Measurements from ENCODE around the gene YES1. TPM values are rescaled to one million over a fixed set of nuclear protein-coding genes. Genes with fewer than 3 reads are reported as not detected.
A peak's percentile ranks its signal among the peaks of the same experiment; 100 is the strongest.
"Not testable (repeated sequence)": the region's sequence is repeated elsewhere in the genome, so short reads cannot be mapped to it uniquely, and the experiment has no call there.

The YES1 gene
- total RNA-seq, 1 donor from 2014 or later, result 17.1 TPM

GRCh38 chr18:811182-811891, 705 bp downstream of the YES1 start:
- peak; percentile 51 for DNase-seq
- Mint-ChIP-seq H3K36me3 (ENCODE audit: unreplicated experiment) (no peaks in the 10 kb centered on the region), H3K4me3 (ENCODE audit: unreplicated experiment) (peak overlapping the region; percentile 88), H3K27me3 (ENCODE audit: unreplicated experiment) (peaks cover 4% of the 10 kb centered on the region), H3K27ac (ENCODE audit: unreplicated experiment) (peak overlapping the region; percentile 49), H3K4me1 (ENCODE audit: low read depth, unreplicated experiment) (peaks cover 4% of the 10 kb centered on the region), H3K9me3 (ENCODE audit: unreplicated experiment) (peaks cover 9% of the 10 kb centered on the region)
- TF ChIP-seq, protein P1, sequence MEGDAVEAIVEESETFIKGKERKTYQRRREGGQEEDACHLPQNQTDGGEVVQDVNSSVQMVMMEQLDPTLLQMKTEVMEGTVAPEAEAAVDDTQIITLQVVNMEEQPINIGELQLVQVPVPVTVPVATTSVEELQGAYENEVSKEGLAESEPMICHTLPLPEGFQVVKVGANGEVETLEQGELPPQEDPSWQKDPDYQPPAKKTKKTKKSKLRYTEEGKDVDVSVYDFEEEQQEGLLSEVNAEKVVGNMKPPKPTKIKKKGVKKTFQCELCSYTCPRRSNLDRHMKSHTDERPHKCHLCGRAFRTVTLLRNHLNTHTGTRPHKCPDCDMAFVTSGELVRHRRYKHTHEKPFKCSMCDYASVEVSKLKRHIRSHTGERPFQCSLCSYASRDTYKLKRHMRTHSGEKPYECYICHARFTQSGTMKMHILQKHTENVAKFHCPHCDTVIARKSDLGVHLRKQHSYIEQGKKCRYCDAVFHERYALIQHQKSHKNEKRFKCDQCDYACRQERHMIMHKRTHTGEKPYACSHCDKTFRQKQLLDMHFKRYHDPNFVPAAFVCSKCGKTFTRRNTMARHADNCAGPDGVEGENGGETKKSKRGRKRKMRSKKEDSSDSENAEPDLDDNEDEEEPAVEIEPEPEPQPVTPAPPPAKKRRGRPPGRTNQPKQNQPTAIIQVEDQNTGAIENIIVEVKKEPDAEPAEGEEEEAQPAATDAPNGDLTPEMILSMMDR (IDR thresholded peaks at IDR 0.05; ENCODE audit: partially characterized antibody, unreplicated experiment), result no peak

DNA sequence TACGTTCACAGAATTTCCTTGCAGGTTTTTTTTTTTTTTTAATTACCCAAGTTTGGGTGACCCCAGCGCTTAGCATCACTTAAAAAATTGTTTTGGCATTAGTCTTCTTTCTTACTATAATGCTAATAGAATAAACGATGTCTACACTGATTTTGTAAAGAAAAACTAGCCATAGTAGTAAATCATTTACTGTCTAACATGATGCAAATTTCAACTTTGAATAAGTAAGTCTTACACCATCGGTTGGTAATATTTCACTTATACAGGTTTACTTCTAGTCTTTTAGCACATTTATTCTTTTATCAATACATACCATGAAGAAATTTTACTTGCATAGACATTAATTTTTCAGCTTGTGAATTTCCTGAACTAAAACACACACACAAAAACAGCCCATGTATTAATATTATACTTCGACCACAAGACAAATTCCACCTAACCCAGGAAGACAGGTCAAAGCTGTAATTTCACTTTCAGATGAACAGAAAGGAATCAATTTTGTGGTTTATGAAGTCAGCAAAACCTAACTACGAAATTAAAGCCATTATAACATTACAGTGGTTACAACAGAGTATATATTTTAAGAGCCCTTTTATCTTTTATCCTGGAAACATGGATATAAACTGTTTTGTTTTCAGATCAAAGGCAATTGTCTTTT, 1.9 kb downstream of the YES1 start:
- TF ChIP-seq, protein P1 (IDR thresholded peaks at IDR 0.05; ENCODE audit: partially characterized antibody, unreplicated experiment), result no peak
- Mint-ChIP-seq H3K4me1 (ENCODE audit: low read depth, unreplicated experiment) (peaks cover 4% of the 10 kb centered on the region), H3K4me3 (ENCODE audit: unreplicated experiment) (no peak overlapping the region), H3K27me3 (ENCODE audit: unreplicated experiment) (peaks cover 4% of the 10 kb centered on the region), H3K27ac (ENCODE audit: unreplicated experiment) (no peak overlapping the region), H3K9me3 (ENCODE audit: unreplicated experiment) (peaks cover 9% of the 10 kb centered on the region), H3K36me3 (ENCODE audit: unreplicated experiment) (no peaks in the 10 kb centered on the region)
- no peak for DNase-seq

- not testable (repeated sequence) for H3K4me3 Mint-ChIP-seq (ENCODE audit: unreplicated experiment); H3K4me1 Mint-ChIP-seq (ENCODE audit: low read depth, unreplicated experiment); H3K9me3 Mint-ChIP-seq (ENCODE audit: unreplicated experiment); H3K27ac Mint-ChIP-seq (ENCODE audit: unreplicated experiment); H3K36me3 Mint-ChIP-seq (ENCODE audit: unreplicated experiment); DNase-seq; H3K27me3 Mint-ChIP-seq (ENCODE audit: unreplicated experiment)
Observed at GRCh38 chr18:809228-809627, 2.8 kb downstream of the YES1 start.

- H3K27me3 Mint-ChIP-seq (ENCODE audit: unreplicated experiment), result peaks cover 4% of the 10 kb centered on the region
- DNase-seq, result no peak
- no peak overlapping the region for H3K4me3 Mint-ChIP-seq (ENCODE audit: unreplicated experiment)
- no peak overlapping the region for H3K27ac Mint-ChIP-seq (ENCODE audit: unreplicated experiment)
- no peaks in the 10 kb centered on the region for H3K36me3 Mint-ChIP-seq (ENCODE audit: unreplicated experiment)
- peaks cover 9% of the 10 kb centered on the region for H3K9me3 Mint-ChIP-seq (ENCODE audit: unreplicated experiment)
- TF ChIP-seq, protein P1 (IDR thresholded peaks at IDR 0.05; ENCODE audit: partially characterized antibody, unreplicated experiment), result no peak
- peaks cover 4% of the 10 kb centered on the region for H3K4me1 Mint-ChIP-seq (ENCODE audit: low read depth, unreplicated experiment)
Observed at GRCh38 chr18:808502-808901, 3.5 kb downstream of the YES1 start.

GRCh38 chr18:808086-808485, 4.0 kb downstream of the YES1 start:
- Mint-ChIP-seq H3K4me1 (ENCODE audit: low read depth, unreplicated experiment) (peaks cover 4% of the 10 kb centered on the region), H3K27me3 (ENCODE audit: unreplicated experiment) (peaks cover 4% of the 10 kb centered on the region), H3K9me3 (ENCODE audit: unreplicated experiment) (peaks cover 9% of the 10 kb centered on the region), H3K36me3 (ENCODE audit: unreplicated experiment) (no peaks in the 10 kb centered on the region), H3K27ac (ENCODE audit: unreplicated experiment) (no peak overlapping the region), H3K4me3 (ENCODE audit: unreplicated experiment) (no peak overlapping the region)
- TF ChIP-seq, protein P1 (IDR thresholded peaks at IDR 0.05; ENCODE audit: partially characterized antibody, unreplicated experiment), result no peak
- no peak for DNase-seq

All from glutamatergic neuron (in vitro differentiated cells).